CD4-positive, alpha-beta T cell treated with Interleukin-17A for 1 hour (primary cell): ENCODE results near the gene CREB3L1.

ENCODE experiments used
- DNase-seq: peaks from one replicate; pipeline ENCODE4 v3.0.0-alpha.2; 2020

The CREB3L1 gene

GRCh38 chr11:46275964-46276641 lies 1.4 kb upstream of the CREB3L1 start:
- DNase-seq, result no peak

GRCh38 chr11:46277313-46277621 lies 195 bp upstream of the CREB3L1 start:
- no peak for DNase-seq

- DNase-seq, result no peak
Measured at GRCh38 chr11:46278387-46279125, 1.1 kb downstream of the CREB3L1 start.

GRCh38 chr11:46279126-46280099 lies 2.0 kb downstream of the CREB3L1 start:
- no peak for DNase-seq

- DNase-seq, result no peak
Measured at GRCh38 chr11:46280706-46281105, 3.2 kb downstream of the CREB3L1 start.

GRCh38 chr11:46281371-46281831 lies 3.9 kb downstream of the CREB3L1 start:
- no peak for DNase-seq

GRCh38 chr11:46285173-46285572 lies 7.7 kb downstream of the CREB3L1 start:
- DNase-seq, result no peak

- DNase-seq, result no peak
Measured at GRCh38 chr11:46285594-46286033, 8.2 kb downstream of the CREB3L1 start.

- DNase-seq, result no peak
Measured at GRCh38 chr11:46286789-46287188, 9.3 kb downstream of the CREB3L1 start.

- no peak for DNase-seq
Measured at GRCh38 chr11:46288451-46288850, 11.0 kb downstream of the CREB3L1 start.

GRCh38 chr11:46290011-46290410 lies 12.5 kb downstream of the CREB3L1 start:
- DNase-seq, result no peak

- no peak for DNase-seq
Measured at GRCh38 chr11:46290598-46291309, 13.3 kb downstream of the CREB3L1 start.

GRCh38 chr11:46291441-46292150 lies 14.1 kb downstream of the CREB3L1 start:
- no peak for DNase-seq

- DNase-seq, result no peak
Measured at GRCh38 chr11:46293066-46293465, 15.6 kb downstream of the CREB3L1 start.

- no peak for DNase-seq
Measured at GRCh38 chr11:46293641-46294103, 16.2 kb downstream of the CREB3L1 start.

GRCh38 chr11:46294365-46295309 lies 17.2 kb downstream of the CREB3L1 start:
- DNase-seq, result no peak

- DNase-seq, result peak; percentile 78
Measured at GRCh38 chr11:46295312-46296058, 18.0 kb downstream of the CREB3L1 start.

GRCh38 chr11:46296059-46296527 lies 18.6 kb downstream of the CREB3L1 start:
- no peak for DNase-seq

- DNase-seq, result no peak
Measured at GRCh38 chr11:46296528-46297448, 19.3 kb downstream of the CREB3L1 start.
